ENCODE measurements around the gene CEBPG.

CEBPG gene

DNA sequence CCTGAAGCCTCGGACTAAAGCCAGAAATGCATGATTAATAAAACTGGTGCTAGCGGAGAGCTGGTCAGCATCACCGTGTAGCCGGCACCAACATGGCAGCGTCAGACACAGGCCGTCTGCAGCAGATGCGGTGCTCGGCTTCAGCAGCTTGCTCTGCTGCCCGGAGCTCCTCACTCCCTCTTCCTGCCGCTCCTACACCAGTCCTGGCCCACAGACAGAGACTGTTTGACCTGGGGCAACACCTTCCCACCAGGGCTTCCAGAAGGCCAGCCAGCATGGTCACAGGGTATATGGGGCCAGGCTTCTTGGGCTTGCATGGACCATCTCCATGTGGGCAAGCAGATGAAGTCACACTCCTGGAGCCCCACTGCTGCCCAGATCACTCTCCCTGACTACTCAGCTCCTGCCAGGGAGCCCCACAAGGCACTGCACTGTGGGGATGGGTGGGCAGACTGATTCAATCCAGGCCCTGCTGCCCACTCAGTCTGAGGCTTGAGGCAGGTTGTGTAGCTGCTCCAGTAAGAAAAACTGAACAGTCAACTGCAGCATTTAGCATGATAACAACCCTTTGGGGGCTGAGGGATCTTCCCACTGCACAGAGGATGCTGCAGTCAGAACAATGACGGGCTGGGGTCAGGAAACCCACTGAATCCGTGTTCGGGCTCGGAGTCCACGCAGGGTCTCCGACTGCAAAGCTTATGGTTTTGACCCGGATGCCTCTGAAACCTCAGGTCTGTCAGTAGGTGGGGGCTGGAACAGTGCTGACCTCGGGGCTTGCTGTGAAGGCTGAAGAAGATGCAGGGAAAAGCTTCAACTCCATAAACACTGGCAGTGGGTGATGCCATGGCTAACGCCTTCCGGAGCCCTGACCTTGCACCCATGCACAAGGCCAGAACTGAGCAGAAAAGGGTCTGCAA is 45.6 kb downstream of the CEBPG start:
- DNase-seq (ENCODE audit: low read depth in 2 of 2, low spot score in 1 of 2) = no peak

DNA sequence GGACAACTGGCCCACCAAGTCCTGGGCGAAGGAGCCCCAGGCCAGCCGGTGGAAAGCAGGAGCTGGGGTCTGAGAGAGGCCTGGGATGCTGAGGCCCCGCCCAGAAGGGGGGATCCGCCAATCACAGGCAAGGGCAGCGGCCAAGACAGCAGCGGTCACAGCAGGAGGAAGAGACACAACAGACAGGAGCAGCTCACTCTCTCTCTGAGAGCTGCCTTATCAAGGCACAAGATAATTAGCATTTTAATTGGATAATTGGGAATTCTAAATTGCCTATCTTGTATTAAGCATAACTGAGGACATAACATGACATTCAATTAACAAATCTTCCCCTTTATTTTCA is 46.2 kb downstream of the CEBPG start:
- no peak for DNase-seq (ENCODE audit: low read depth in 2 of 2, low spot score in 1 of 2)

DNA sequence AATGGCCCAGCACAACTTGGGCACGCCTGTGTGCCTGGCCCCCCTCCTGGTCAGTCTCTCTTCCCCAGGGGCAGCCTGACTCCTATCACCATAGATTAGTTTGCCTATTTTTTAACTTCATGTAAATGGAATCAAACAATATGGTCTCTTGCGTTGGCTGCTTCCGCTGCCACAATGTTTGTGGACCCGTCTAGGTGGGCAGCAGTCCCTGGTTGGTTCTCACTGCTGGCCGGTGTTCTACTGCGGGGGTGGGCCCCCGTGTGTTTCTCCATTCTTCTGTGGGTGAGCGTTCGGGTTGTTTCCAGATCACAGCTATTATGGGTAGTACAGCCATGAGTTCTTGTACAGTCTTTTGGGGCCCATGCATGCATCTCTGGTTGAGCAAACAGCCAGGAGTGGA is 47.3 kb downstream of the CEBPG start:
- no peak for DNase-seq (ENCODE audit: low read depth in 2 of 2, low spot score in 1 of 2)

DNA sequence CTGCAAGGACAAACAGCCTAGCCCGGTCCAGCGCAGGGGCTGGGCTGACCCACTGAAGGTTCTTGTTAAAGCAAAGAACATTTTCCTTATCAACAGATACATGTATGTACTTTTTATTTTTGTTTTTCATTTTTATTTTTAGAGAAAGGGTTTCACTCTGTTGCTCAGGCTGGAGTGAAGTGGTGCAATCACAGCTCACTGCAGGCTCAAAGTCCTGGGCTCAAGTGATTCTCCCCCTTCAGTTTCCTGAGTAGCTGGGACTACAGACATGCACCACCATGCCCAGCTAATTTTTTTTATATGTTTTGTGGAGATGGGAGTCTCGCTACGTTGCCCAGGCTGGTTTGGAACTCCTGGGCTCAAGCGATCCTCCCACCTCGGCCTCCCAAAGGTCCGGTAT is 47.9 kb downstream of the CEBPG start:
- DNase-seq (ENCODE audit: low read depth in 2 of 2, low spot score in 1 of 2) = no peak

DNA sequence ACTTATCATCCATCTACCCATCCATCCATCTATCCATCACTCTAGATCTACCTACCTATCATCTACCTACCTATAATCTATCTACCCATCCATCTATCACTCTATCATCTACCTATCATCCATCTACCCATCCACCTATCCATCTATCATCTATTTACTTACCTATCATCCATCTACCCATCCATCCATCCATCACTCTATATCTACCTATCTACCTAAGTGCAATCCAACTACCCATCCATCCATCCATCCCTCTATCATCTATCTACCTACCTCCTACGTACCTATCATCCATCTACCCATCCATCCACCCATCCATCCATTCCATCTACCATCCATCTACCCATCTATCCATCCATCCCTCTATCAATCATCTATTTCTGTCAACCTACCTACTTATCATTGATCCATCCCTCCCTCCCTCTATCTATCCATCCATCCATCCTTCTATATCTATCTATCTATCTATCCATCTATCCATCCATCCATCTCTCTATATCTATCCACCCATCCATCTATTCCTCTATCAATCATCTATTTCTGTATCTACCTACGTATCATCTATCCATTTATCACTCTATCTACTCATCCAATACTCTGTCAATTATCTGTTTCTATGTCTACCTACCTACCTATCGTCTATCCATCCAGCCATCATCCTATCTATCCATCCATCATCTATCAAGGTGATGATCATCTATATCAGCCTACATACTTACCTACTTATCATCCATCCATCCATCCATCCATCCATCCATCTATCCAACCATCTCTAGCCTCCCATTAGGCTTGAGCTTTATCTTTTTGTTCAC is 49.1 kb downstream of the CEBPG start:
- no peak for DNase-seq (ENCODE audit: low read depth in 2 of 2, low spot score in 1 of 2)

DNA sequence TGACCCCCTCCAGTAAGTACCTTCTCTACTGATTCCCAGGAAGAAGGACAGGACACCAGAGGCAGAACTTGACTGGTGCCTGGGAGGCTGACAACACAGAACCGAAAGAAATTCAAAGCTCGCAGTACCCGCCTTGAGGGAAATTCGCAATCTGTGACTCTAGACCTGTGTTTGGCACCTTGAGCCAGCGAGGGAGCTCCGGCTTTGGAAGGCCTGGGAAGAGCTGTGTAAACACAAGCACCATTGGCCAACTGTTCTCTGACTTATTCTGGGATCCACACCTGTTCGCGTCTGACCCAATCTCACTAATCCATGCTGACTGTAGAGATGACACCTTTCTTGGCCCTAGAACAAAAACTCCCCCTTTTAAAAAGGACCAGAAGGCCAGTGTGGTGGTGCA is 50.7 kb downstream of the CEBPG start:
- no peak for DNase-seq (ENCODE audit: low read depth in 2 of 2, low spot score in 1 of 2)

DNA sequence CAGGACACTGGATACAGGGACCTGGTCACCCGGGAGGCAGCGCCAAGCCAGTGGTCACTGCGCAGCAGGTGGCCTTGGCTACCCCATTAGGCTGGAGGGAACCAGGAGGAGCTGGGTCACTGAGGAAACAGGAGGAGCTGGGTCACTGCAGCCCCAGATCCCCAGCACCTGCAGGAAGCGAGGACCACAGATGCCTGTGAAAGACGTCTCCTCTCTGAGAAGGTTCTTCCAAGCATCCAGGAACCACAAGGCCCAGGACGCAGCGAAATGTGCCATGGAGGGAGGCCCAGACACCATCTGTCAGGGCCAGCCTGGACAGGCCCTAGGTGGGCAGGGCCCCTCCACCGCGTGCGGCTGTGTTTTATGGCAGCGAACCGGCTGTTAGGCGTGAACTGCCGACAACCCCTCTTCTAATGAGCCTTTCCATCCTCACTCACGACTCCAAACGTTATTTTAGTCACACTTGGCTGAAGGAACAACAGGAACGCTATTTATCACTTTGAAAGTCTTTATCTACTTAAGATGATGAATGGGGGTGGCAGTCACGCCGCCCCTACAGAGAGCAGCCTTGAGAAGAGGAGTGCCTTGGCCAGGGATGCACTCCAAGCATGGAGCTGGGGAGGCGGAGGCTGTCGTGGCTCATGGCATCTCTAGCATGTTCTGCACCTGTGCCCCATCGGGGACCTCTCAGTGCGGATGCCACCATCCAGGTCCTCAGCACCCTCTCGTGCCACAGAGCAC is 53.3 kb downstream of the CEBPG start:
- no peak for DNase-seq (ENCODE audit: low read depth in 2 of 2, low spot score in 1 of 2)

DNA sequence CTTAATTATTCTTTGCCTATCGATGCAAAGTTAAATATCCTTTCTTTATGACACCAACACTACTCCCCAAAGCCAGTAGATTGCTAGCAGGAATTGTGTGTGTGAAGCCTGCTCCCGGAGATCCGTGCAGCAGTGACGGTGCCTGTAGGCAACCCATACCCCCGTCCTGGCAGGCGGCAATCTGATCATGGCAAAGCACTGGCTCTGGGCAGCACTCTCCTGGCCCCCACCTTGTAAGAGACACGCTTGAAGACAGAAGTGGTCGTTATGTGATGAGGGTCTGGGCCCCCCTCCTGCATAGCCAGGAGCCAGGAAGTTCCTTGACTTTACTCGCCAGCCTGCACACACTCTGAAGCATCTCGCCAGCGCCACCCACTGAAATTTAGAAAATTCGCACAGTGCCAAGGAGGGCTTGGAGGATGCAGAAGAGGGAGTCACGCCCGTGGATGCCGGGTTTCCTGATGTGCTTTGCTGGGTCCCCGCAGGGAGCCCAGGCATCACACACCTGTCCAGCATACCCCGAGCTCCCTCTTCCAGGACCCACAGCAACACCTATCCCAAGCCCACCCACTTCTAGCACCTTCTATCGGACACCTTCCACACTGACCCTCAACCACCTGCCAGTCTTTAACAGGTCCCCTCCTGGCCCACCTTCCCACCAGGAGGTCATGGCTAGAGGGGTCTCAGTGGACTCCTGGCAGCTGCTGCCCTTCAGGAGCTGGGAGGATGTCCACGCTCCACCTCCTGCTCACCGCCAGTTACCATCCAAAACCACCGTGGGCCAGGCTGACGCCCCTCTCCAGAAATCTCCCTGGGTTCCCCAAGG is 54.5 kb downstream of the CEBPG start:
- DNase-seq (ENCODE audit: low read depth in 2 of 2, low spot score in 1 of 2) = no peak

DNA sequence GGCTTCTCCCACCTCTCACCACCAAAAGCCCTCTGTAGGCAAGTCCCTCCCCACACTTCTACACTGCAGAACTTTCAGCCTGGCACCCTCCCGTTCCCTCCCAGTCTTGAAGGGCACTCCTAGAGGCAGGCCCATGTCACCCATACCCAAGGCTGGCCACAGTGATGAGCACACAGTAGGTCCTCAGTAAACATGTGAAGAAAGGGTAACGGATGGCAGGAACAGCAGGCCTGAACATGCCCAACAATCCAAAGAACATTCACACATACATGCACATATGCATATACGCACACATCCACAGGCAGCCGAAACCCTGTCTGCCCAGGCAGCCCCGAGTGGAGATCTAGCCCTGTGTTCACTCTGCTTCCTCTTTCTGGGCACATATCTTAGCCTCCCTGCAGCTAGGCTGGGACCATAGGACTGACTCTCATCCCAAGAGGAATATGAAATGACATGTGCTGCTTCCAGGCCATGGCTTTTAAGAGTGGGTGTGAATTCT is 55.2 kb downstream of the CEBPG start:
- no peak for DNase-seq (ENCODE audit: low read depth in 2 of 2, low spot score in 1 of 2)

DNA sequence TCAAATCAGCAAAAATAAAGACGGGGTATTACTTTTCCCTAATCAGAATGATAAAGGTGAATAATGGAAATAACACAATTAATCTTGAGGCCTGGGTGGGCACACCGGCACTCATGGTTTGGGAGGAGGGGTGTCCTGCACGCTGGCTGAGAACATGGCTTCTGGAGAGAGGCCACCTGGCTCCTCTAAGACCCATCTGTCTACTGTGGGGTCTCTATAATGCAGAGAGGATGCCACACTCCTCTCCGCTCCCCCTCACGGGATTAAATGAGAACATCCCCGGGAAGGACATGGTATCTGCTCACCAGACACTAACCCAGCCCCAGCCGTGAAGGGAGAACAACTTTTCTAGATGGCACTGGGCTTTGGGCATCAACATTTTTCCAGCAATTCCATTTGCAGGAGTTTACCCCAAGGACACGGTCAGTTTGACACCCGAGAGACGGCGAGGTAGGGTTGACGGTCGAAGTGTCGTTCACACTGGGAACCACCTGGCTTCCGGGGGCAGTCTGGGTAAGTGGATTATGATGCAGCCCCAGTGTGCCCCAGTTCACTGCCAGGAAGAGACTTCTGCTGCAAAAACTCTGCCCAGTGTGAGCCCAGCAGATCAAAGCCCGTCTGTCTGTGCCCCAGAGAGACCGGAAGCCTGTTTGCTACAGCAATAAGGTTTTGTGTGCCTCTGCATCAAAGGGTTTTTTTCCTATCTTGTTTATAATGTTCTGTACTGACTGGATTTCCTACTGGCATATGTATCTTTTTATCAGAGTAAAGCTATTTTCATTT is 56.6 kb downstream of the CEBPG start:
- no peak for DNase-seq (ENCODE audit: low read depth in 2 of 2, low spot score in 1 of 2)

DNA sequence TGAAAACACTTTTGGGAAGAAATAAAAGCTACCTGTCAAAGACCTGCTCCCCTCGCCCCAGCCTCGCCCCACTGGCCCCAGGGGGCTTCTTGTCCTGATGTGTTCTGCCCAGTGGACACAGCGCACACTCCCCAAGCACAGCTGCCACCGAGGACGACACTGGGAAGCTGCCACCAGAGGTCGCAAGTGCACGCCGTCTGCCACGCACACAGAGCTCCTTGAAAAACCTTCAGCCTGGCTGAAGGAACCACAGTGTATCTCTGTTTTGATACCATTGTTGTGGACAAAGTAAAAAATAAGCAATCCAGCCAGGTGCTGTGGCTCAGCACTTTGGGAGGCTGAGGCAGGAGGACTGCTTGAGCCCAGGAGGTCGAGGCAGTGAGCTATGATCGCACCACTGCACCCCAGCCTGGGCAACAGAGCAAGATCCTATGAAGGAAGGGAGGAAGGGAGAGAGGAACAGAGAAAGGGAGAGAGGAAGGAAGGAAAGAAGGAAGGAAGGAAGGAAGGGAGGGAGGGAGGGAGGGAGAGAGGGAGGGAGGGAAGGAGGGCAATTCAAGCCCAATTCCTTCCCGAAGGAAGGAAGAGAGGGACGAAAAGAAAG is 57.3 kb downstream of the CEBPG start:
- peak in 1 of 2 donors; percentile 15 for DNase-seq (ENCODE audit: low read depth in 2 of 2, low spot score in 1 of 2)

DNA sequence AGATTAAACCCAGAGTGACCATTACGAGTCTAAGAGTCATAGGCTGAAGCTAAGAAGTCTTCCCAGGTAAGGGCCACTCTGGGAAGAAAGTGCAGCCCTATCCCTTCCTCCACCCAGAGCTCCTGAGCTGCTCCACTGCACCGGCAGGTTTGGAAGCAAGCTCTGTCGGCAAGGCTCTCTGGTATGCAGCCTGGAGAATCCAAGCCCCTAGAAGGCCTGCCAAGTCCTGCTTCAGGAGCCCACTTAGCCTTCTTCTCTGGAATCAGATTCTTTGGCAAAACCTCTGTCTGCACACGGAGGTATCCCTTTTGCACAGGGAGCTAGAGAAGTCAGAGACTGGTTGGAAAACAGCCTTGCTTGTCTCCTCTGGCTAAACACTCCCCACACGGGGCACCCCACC is 58.5 kb downstream of the CEBPG start:
- DNase-seq (ENCODE audit: low read depth in 2 of 2, low spot score in 1 of 2) = no peak
